NCI-H446 treated with DMSO at 0.1 percent for 48 hours (cell line): ENCODE results near the gene FAM47B.

Experiments used
- DNase-seq: peaks from one replicate; lab custom pipeline; 2025; lab: John Stamatoyannopoulos, UW

FAM47B gene

DNA sequence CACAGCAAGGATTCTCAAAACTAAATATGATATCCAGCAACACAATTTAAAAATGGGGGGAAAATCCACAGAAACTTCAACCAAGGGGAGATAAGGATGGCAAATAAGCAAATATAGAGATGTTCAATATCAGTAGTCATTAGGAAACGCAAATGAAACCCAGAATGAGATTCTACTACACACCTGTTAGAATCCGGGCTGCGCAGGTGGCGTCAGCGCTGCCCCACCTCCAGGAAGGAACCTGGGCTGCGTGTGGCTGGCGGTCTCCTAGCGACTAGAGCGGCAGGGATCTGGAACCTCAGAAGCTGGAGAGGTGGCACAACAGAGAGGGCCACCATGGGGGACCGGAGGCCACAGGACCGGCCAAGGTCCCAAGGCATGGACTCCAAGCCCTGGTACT lies at the start of gene FAM47B:
Gene FAM47B, plus strand, starts transcription at position 301 of the 400 bp plus-strand sequence. Its CDS starts 36 bp downstream, at position 337.
- DNase-seq: no peak

- no peak for DNase-seq
These were observed 48.9 kb upstream of the FAM47B start for GRCh38 chrX:34893741-34894140.

DNA sequence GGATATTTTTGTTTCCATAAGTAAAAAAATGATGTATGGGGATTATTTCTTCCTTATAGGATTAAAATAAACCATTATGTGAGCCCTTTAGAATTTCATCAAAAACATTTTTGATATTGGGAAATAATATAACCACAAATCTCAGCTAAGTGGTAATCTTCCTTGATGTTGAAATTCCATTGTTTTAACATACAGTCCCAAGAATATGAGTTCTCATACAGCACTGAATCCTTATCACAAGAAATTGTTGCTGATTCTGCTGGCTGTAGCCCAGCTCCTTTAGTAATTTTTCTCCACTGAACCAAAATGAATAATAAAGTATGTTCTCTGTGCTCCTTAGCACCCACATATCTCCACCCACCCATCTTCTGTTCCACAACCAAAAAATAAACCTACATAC lies 41.9 kb upstream of the FAM47B start:
- DNase-seq: no peak

DNA sequence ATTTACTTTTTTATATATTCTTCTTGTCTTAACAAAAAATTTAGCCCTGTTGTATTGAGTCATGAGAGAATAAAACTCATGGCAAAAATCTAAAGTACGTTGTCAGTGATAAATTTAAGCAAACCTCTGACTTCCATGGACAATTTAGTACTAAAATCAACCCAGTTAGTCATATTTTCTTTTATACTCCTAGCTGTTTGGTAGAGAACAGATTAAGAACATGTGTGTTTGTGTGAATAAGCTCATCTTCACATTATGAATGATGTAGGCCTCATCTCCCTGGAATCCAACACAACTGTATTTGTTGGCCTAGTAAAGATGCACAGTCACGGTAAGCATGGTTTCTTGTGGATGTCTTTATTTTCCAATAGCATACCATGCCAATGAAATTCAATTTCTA lies 40.8 kb upstream of the FAM47B start:
- no peak for DNase-seq

DNA sequence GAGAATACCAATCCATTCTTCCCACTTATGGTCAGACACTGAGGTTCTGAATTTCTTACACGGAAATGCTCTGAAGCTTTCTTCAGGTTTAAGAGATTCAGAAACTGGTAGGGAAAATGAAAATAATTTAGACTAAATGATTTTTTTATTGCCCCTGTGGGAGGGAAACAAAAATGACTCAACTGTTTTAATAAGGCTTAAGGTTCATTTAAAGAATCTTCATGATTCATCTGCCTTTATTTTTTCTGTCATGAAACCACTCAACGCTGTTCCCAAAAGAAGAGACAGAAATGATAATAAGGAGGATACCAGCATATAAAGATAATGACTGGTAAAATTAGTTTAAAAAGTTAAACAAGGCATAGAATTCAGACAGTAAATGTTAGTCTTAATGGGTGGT lies 39.3 kb upstream of the FAM47B start:
- DNase-seq: no peak

GRCh38 chrX:34909151-34909550 lies 33.4 kb upstream of the FAM47B start:
- DNase-seq: no peak

DNA sequence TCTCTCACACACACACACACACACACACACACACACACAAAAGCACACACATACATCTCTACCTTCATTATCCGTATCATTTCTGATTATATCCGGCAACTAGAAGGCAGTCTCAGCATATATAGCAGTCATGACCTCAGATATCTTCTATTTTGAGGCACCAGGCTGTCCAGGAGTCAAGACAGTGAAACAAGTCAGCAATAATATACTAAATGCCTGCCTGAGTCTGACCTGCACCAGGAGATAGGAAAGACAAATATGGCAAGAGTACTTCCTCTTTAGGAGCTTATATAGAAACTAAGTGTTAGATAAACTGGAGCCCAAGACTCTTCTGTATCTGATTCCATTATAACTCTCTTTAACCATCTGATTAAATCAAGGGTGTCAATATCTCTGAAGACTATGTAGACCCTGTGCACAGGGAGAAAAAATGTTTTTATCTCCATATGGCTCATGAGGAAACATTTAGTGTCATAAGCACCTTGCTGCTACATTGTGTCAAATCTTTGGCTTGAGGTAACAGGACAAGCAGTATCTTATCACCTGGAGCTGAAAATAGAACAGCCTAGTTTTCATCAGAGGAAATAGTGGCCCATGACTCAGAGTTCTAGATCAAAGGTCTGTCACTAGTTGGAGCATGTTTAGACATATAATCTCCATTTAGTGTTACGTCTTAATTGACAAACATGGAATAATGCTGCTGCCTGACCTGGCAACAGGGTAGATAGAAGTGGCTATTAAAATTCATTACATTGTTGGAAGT lies 27.0 kb upstream of the FAM47B start:
- no peak for DNase-seq

DNA sequence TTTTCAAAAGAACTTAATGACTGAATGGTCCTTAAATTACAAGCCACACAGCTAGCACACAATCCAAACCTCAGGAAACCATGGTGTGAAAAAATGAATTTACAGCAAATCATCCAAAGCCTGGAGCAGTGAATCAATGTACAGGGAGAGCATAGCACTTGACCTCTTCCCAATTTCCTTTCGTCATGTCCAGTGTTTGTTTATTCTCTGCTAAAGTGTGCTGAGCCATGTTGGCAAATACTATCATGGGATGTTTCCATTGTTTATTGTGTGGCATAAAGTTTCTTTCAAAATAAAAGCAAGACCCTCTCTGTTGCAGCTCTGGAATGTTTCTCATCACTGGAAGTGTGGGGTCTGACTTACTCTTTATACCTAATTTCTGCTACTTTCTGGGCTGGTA lies 25.4 kb upstream of the FAM47B start:
- DNase-seq: no peak

- DNase-seq: no peak
These were observed 24.4 kb upstream of the FAM47B start for GRCh38 chrX:34918091-34918736.

GRCh38 chrX:34918856-34919255 lies 23.7 kb upstream of the FAM47B start:
- DNase-seq: no peak

DNA sequence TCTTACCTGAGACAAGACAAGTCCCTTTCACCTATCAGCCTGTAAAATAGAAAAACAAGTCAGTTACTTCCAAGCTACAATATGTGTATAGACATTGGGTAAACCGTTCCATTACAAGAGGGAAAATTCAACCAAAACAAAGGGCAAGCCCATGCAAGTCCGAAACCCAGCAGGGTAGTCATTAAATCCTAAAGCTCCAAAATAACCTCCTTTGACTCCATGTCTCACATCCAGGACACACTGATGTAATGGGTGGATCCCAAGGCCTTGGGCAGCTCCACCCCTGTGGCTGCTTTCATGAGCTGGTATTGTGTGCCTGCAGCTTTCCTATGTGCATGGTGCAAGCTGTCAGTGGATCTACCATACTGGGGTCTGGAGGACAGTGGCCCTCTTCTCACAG lies 14.7 kb upstream of the FAM47B start:
- no peak for DNase-seq

GRCh38 chrX:34943235-34943634 lies 639 bp downstream of the FAM47B start:
- DNase-seq: no peak

DNA sequence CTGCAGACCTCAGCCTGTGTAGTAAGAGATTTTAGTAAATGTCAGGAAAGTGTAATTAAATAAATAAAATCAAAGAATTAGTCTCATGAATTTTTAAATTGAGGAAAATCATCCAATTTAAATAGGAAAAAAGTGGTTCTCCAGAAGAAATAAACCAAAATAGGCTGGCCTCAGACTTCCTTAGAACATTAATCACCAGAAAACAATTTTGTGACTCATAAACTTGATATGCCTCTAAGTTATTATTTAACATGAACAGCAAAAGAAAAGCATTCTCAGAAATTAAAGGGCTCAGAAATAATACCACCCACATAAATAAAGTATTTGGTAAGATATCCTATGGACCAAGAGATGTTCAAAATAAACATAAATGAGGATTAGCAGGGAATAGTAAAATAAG lies 14.3 kb downstream of the FAM47B start:
- DNase-seq: no peak

GRCh38 chrX:34961662-34962061 lies 19.1 kb downstream of the FAM47B start:
- no peak for DNase-seq

DNA sequence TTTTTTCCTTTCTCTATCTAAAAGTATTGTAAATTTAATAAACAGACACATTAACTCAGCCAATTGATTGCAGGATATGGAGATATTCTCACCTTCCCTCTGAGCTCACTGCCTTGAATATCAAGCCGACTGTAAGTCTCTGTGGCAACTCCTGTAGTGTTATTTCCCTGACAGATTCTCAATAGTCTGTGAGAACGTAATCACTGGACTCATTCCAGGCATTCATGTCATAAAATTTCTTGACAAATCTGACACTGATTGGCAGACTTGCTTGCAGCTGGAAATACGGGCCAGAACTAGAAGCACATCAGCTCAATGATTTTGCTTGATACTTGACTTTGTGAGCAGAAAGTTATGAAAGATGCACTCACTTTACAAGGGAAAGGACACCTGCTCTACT lies 29.6 kb downstream of the FAM47B start:
- no peak for DNase-seq

DNA sequence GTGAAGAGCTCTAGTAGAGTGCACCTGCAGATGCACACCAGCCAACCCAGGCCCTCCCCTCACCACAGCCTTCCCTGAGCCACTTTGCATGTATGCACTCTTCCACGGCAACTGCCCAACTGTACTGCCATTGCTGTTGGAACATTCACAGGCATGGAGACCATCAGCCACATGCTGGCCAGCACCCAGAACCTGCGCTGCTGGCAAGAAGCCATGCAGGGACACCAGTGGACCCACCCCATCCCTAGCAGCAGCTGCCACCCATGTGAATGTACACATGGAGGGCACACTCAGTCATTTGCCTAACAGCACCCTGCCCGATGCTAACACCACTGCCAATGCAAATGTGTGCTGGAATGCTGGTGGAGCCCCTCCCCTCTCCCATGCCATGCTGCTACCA lies 35.6 kb downstream of the FAM47B start:
- DNase-seq: no peak

GRCh38 chrX:34987646-34988045 lies 45.0 kb downstream of the FAM47B start:
- no peak for DNase-seq
